ENCODE results near the gene CRPPA.

Gene CRPPA

DNA sequence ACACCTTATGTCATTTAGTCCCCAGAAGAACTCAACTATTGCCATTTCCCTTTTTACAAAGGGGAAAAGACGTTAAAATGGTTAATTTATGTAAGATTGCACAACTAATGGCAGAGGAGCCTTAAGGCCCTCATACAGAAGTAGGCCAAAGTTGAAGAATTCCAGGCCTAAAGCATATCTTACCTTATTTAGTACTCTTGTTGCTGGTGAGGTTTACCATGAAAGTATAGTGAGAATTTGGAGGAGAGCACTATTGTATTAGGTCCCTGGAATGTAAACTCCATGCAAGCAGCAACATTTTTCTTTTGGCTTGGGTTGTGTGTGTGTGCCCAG, 731 bp upstream of the CRPPA start:
- DNase-seq, result no peak

- DNase-seq, result peak; percentile 78
These were observed 547 bp downstream of the CRPPA start for GRCh38 chr7:16420649-16421332.

DNA sequence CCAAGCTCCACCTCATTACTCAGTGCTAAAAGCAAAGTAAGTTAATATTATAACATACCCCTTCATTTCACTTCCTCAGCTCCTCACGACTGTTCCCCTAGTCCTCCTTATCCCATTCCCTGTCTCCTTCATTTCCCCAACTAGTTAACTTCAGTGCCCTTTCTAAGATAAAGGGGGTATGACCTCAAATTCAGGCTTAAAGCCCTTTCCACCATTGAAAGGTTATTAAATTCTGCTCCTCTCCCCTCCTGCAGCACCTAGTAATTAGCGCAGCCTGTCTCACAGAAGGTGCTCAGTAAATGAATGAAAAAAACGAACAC, 1.0 kb downstream of the CRPPA start:
- no peak for DNase-seq

- DNase-seq, result no peak
These were observed 1.5 kb downstream of the CRPPA start for GRCh38 chr7:16419859-16420258.

- no peak for DNase-seq
These were observed 2.2 kb downstream of the CRPPA start for GRCh38 chr7:16419126-16419525.

DNA sequence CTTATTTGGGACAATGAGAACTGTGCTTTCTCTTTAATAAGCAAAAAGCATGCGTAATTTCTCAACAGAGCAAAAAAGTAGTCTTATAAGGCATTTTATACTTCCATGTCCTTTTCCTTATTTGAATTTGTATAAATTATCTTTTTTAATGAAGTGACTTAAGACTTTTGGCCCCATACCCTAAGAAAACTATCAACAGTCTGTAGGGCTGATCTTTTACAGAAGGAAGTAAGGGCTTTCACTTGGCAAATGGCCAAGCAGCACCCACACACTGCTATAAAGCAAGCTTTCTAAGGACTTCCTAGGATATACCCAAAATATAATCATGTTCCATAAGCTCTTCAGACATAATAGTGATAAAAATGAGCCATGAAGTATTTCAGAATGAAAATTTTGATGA, 3.4 kb downstream of the CRPPA start:
- DNase-seq, result no peak

- no peak for DNase-seq
These were observed 4.8 kb downstream of the CRPPA start for GRCh38 chr7:16416289-16417282.

- DNase-seq, result no peak
These were observed 8.8 kb downstream of the CRPPA start for GRCh38 chr7:16412274-16413254.

- DNase-seq, result no peak
These were observed 9.9 kb downstream of the CRPPA start for GRCh38 chr7:16411391-16411790.

DNA sequence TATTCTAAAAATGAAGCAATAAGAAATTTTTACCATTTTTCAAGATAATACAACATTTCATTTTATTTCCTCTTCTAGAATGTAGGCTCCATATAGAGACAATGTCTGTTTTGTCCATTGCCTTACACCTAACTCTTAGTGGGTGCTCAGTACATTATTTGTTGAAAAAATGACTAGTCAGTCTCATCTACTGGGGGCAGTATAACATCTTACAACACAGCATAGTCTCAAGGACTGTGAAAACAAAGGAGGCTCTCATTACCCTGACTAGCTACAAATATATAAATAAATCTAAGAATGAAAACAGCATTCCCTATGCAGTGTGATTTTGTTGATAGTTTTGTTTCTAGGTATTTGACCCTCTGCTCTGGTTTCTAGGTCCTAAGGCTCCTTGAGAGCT, 11.6 kb downstream of the CRPPA start:
- no peak for DNase-seq

DNA sequence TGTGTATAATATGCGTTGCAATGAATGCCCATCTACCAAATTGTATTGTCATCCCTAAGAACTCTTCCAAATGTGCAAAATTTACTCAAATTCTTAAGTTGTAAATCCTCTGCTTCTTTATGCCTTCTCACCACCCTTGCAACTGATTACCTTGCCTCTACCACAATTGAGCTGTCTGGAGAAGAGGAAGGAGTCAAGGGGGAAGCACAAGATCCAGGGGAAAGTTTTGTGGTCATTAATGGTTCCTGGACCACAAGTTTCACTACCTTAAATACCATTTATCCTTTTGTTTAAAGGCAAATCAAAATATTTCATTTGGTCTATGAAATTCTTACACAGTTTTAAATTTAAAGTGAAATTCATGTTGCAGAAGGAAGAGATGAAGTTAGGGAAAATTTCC, 16.7 kb downstream of the CRPPA start:
- no peak for DNase-seq

- no peak for DNase-seq
These were observed 17.9 kb downstream of the CRPPA start for GRCh38 chr7:16403475-16403874.

GRCh38 chr7:16402940-16403339, 18.4 kb downstream of the CRPPA start:
- no peak for DNase-seq

DNA sequence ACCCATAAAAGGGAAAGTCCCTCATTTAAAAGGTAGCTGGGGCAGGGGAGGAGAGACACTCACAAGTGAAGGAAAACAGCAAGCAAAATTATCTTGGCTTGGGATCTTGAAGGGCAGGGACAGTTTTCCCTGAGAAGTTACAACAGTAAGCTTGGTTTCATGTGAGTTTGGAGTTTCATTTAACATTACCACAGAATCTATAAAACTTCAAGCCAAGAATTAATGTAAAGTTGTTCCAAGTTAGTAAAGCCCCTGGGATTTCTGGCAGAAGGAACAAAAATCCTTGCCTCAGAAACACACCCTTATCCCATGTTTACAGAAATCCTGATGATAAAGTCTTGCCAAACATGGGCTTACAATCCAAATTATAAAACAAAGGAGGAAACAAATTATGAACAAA, 19.2 kb downstream of the CRPPA start:
- DNase-seq, result no peak

DNA sequence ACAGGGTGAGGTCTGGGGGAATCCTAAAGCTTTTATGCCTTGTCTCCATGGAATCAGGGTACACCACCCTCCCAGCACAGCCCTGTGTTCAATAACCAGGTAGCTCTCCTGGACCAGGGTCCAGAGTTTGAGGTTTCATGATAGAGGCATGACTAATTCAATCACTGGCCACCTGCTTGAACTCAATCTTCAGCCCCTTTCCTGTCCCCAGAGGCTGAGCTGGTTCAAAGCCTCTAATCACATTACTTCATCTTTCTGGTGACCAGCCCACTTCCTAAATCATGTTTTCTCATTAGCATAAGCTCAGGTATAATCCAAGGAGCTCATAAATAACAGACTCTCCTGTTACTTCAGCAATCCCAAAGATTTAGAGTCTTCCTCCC, 20.5 kb downstream of the CRPPA start:
- DNase-seq, result no peak

- DNase-seq, result no peak
These were observed 21.1 kb downstream of the CRPPA start for GRCh38 chr7:16399916-16400892.

DNA sequence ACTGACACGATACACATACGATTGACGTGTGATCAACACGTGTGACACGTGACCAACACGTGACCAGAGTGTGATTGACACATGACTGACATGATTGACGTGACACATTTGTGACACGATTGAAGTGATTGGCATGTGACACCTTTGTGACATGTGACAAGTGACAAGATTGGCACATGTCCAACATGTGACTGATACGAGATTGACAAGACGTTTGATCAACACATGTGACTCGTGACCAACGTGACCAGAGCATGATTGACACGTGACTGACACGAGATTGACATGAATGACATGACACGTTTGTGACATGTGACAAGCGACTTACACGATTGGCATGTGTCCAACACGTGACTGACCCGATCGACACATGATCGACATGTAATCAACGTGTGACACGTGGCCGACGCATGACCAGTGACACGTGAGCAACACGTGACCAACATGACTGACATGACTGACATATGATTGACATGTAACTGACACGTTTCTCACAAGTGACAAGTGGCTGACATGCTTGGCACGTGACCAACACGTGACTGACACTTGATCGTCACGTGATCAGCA, 22.0 kb downstream of the CRPPA start:
- no peak for DNase-seq

GRCh38 chr7:16398146-16399017, 23.0 kb downstream of the CRPPA start:
- no peak for DNase-seq

DNA sequence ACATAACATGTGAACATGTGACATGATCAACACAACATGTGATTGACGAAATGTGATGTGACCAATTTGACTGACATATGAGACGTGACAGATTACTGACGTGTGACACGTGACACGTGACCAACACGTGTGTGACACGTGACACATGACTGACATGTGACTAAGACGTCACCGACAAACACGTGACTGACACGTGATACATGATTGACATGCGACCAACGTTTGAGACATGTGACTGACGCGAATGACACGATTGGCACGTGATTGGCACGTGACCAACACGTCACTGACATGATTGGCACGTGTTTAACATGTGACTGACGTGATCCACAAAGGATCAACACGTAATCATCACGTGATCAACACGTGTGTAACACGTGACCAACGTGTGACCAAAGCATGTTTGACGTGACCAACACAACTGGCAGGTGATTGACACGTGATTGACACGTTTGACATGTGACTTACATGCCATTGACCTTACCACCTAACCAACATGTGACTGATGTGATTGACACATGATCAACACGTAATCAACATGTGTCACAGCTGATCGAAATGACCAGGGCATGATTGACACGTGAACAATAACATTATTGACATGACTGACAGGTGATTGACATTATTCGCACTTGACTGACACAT, 23.7 kb downstream of the CRPPA start:
- DNase-seq, result no peak

Data from stimulated activated CD4-positive, alpha-beta T cell treated with anti-CD3 and anti-CD28 coated beads, Interleukin-4, amount 100 ng/mL, for 24 hours (primary cell).